ENCODE data around the gene APBA2.

DNA sequence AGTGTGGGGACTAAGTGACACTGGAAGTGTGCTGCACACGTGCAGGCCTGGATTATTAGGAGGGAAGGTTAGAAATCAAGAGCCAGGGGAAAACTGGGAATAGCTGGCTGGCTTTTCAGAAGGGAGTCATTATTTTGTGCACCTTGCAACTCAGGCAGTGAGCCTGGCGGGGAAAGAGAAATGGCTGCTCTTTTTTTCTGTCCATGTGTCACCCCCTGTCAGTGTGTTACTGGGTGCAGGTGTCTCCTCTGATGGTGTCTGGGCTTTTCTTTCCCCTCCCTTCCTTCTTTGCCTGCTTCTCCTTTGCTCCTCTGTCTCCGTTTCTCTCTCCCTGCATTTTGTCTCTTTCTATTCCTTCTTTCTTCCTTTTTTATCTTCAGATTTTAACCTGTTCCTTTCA is 130.7 kb downstream of the APBA2 start:
- TF ChIP-seq, protein P1, sequence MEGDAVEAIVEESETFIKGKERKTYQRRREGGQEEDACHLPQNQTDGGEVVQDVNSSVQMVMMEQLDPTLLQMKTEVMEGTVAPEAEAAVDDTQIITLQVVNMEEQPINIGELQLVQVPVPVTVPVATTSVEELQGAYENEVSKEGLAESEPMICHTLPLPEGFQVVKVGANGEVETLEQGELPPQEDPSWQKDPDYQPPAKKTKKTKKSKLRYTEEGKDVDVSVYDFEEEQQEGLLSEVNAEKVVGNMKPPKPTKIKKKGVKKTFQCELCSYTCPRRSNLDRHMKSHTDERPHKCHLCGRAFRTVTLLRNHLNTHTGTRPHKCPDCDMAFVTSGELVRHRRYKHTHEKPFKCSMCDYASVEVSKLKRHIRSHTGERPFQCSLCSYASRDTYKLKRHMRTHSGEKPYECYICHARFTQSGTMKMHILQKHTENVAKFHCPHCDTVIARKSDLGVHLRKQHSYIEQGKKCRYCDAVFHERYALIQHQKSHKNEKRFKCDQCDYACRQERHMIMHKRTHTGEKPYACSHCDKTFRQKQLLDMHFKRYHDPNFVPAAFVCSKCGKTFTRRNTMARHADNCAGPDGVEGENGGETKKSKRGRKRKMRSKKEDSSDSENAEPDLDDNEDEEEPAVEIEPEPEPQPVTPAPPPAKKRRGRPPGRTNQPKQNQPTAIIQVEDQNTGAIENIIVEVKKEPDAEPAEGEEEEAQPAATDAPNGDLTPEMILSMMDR (IDR thresholded peaks at IDR 0.05): no peak
- TF ChIP-seq POLR2A (IDR thresholded peaks at IDR 0.05): no peak
